Measurements from ENCODE around the gene HM13.
"Not testable (repeated sequence)": the region's sequence is repeated elsewhere in the genome, so short reads cannot be mapped to it uniquely, and the experiment has no call there.

The HM13 gene

GRCh38 chr20:31574986-31575385, 60.7 kb downstream of the HM13 start:
- H3K9ac ChIP-seq (ENCODE audit: low read length); H3K9me3 ChIP-seq (ENCODE audit: control insufficient read depth, low read length); H3K27me3 ChIP-seq (ENCODE audit: control insufficient read depth, insufficient read depth, low read length); H3K4me3 ChIP-seq (ENCODE audit: low read length); H3K36me3 ChIP-seq (ENCODE audit: control insufficient read depth, insufficient read depth, low read length): not testable (repeated sequence)
- peaks cover 34% of the 10 kb centered on the region for H3K4me1 ChIP-seq (ENCODE audit: control insufficient read depth, insufficient read depth, low read length)

DNA sequence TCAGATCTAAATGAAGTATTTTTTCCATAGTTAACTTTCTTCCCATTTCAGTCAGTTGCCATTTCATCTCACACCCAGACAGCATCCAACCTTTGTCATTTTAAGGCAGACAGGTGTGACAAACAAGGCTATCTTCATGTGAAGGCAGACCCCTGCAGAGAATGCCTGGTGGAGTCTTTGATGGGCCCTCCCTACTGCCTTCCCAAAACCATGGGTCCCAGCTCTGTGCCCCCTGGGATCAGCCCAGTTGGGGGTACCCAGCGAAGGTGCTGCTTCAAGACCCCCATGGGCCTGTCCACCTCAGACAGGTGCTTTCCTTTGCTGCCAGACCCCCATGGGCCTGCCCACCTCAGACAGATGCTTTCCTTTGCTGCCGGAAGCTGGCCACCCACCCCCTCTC, 62.5 kb downstream of the HM13 start:
- no peaks in the 10 kb centered on the region for H3K36me3 ChIP-seq (ENCODE audit: control insufficient read depth, insufficient read depth, low read length)
- H3K9me3 ChIP-seq (ENCODE audit: control insufficient read depth, low read length): no peaks in the 10 kb centered on the region
- no peaks in the 10 kb centered on the region for H3K27me3 ChIP-seq (ENCODE audit: control insufficient read depth, insufficient read depth, low read length)
- H3K4me3 ChIP-seq (ENCODE audit: low read length): no peak overlapping the region
- H3K4me1 ChIP-seq (ENCODE audit: control insufficient read depth, insufficient read depth, low read length): peaks cover 23% of the 10 kb centered on the region
- no peak overlapping the region for H3K9ac ChIP-seq (ENCODE audit: low read length)

GRCh38 chr20:31577194-31577593, 63.0 kb downstream of the HM13 start:
- Histone ChIP-seq H3K4me1 (ENCODE audit: control insufficient read depth, insufficient read depth, low read length) (peaks cover 20% of the 10 kb centered on the region), H3K27me3 (ENCODE audit: control insufficient read depth, insufficient read depth, low read length) (no peaks in the 10 kb centered on the region), H3K9me3 (ENCODE audit: control insufficient read depth, low read length) (no peaks in the 10 kb centered on the region), H3K9ac (ENCODE audit: low read length) (no peak overlapping the region), H3K36me3 (ENCODE audit: control insufficient read depth, insufficient read depth, low read length) (no peaks in the 10 kb centered on the region), H3K4me3 (ENCODE audit: low read length) (no peak overlapping the region)

DNA sequence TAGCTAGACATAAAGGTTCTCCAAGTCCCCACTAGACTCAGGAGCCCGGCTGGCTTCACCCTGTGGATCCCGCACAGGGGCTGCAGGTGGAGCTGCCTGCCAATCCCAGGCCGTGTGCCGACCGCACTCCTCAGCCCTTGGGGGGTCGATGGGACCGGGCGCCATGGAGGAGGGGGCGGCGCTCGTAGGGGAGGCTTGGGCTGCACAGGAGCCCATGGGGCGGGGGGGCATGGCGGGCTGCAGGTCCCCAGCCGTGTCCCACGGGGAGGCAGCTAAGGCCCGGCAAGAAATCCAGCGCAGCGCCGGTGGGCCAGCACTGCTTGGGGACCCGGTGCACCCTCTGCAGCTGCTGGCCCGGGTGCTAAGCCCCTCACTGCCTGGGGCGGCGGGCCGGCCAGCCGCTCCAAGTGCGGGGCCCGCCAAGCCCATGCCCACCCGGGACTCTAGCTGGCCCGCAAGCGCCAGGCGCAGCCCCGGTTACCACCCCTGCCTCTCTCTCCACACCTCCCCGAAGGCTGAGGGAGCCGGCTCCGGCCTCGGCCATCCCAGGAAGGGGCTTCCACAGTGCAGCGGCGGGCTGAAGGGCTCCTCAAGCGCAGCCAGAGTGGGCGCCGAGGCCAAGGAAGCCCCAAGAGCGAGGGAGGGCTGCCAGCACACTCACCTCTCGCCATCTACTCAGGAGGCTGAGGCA, 64.4 kb downstream of the HM13 start:
- Histone ChIP-seq H3K4me3 (ENCODE audit: low read length) (no peak overlapping the region), H3K9ac (ENCODE audit: low read length) (no peak overlapping the region), H3K9me3 (ENCODE audit: control insufficient read depth, low read length) (no peaks in the 10 kb centered on the region), H3K27me3 (ENCODE audit: control insufficient read depth, insufficient read depth, low read length) (no peaks in the 10 kb centered on the region), H3K4me1 (ENCODE audit: control insufficient read depth, insufficient read depth, low read length) (peaks cover 11% of the 10 kb centered on the region), H3K36me3 (ENCODE audit: control insufficient read depth, insufficient read depth, low read length) (no peaks in the 10 kb centered on the region)

GRCh38 chr20:31579245-31579644, 65.0 kb downstream of the HM13 start:
- Histone ChIP-seq H3K9ac (ENCODE audit: low read length) (no peak overlapping the region), H3K4me1 (ENCODE audit: control insufficient read depth, insufficient read depth, low read length) (peaks cover 5% of the 10 kb centered on the region), H3K36me3 (ENCODE audit: control insufficient read depth, insufficient read depth, low read length) (no peaks in the 10 kb centered on the region), H3K9me3 (ENCODE audit: control insufficient read depth, low read length) (no peaks in the 10 kb centered on the region), H3K27me3 (ENCODE audit: control insufficient read depth, insufficient read depth, low read length) (no peaks in the 10 kb centered on the region), H3K4me3 (ENCODE audit: low read length) (no peak overlapping the region)

DNA sequence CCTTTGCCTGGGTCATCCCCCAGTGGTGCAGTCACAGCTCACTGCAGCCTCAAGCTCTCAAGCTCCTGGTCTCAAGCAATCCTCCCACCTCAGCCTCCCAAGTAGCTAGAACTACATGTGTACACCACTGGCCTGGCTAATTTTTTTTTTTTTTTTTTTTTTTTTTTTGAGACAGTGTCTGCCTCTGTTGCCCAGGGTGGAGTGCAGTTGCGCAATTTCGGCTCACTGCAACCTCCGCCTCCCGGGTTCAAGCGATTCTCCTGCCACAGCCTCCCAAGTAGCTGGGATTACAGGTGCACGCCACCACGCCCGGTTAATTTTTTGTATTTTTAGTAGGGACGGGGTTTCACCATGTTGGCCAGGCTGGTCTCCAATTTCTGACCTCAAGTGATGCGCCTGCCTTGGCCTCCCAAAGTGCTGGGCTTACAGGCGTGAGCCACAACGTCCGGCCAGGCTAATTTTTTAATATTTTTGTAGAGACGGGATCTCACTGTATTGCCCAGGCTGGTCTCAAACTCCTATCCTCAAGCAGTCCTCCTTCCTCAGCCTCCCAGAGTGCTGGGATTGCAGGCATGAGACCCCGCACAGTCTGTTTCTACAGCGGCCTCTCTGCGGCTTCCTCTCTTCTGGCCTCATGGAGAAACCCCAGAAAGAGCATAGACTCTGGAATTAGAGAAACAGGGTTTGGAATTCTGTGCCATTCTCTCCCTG, 65.9 kb downstream of the HM13 start:
- not testable (repeated sequence) for H3K9ac ChIP-seq (ENCODE audit: low read length); H3K27me3 ChIP-seq (ENCODE audit: control insufficient read depth, insufficient read depth, low read length); H3K4me1 ChIP-seq (ENCODE audit: control insufficient read depth, insufficient read depth, low read length); H3K4me3 ChIP-seq (ENCODE audit: low read length); H3K36me3 ChIP-seq (ENCODE audit: control insufficient read depth, insufficient read depth, low read length); H3K9me3 ChIP-seq (ENCODE audit: control insufficient read depth, low read length)

GRCh38 chr20:31580706-31581105, 66.5 kb downstream of the HM13 start:
- H3K4me3 ChIP-seq (ENCODE audit: low read length): no peak overlapping the region

DNA sequence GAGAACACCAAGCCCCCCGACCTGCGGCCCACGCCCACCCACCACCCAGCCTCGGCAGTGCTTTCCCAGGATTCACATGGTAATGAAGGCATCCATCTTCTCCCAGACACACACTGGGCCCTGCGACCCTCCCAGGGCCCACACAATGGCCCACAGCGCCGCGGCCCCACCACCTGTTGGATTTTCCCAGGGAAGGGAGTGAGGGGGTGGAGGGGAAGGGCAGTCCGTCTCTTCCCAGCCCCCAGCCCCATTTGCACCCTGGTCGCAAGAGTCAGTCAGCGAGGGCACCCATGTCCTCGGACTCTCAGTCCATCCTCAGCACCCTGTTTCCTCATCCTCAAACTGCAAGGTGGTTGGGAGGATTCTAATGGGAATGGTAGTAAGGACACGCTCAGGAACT, 67.1 kb downstream of the HM13 start:
- Histone ChIP-seq H3K4me3 (ENCODE audit: low read length) (no peak overlapping the region), H3K4me1 (ENCODE audit: control insufficient read depth, insufficient read depth, low read length) (peaks cover 4% of the 10 kb centered on the region), H3K9me3 (ENCODE audit: control insufficient read depth, low read length) (no peaks in the 10 kb centered on the region), H3K27me3 (ENCODE audit: control insufficient read depth, insufficient read depth, low read length) (no peaks in the 10 kb centered on the region), H3K36me3 (ENCODE audit: control insufficient read depth, insufficient read depth, low read length) (no peaks in the 10 kb centered on the region), H3K9ac (ENCODE audit: low read length) (no peak overlapping the region)

More at GRCh38 chr20:31580706-31581105, 66.5 kb downstream of the HM13 start:
- Histone ChIP-seq H3K36me3 (ENCODE audit: control insufficient read depth, insufficient read depth, low read length) (no peaks in the 10 kb centered on the region), H3K27me3 (ENCODE audit: control insufficient read depth, insufficient read depth, low read length) (no peaks in the 10 kb centered on the region), H3K9me3 (ENCODE audit: control insufficient read depth, low read length) (no peaks in the 10 kb centered on the region), H3K4me1 (ENCODE audit: control insufficient read depth, insufficient read depth, low read length) (peaks cover 4% of the 10 kb centered on the region), H3K9ac (ENCODE audit: low read length) (no peak overlapping the region)

DNA sequence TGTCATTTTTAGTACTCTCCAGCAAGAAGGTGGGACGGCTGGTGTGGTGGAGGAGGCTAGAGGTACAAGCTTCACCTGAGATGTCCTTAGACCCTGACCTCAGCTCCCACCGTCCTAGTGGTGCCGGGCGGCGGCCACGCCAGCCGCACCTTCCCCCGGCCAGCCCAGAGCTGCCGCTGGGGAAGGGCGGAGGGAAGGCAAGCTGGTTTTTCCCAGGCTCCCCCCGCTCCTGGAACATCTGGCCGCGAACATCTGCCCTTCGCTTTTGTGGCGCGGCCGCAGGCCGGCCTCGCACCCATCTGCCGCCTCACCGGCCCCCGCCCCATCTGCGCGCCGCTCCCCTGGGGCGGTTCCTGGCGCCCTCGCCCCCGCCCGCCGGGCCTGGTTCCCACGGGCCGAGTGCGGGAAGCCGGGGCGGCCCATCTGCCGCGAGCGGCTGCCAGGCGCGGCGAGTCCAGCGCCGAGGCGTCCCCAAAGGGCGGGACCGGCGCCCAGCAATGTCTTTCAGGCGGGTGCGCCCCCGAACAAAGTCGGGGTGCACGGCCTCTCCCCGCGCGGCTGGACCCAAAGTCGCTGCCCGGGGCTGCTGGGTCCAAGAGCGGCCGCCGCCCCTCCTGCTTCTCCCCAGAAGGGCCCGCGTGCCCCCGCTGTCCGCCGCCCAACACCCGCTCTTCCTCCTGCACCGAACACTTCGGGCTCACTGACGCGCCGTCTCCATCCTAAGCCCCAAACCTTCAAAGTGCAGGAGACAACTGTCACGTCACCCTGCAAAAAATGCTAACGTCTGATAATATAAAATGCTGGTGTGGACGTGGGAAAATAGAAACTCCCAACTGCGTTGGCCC, 73.5 kb downstream of the HM13 start:
- H3K36me3 ChIP-seq (ENCODE audit: control insufficient read depth, insufficient read depth, low read length): no peaks in the 10 kb centered on the region
- H3K27me3 ChIP-seq (ENCODE audit: control insufficient read depth, insufficient read depth, low read length): no peaks in the 10 kb centered on the region
- peak overlapping the region; percentile 61 for H3K9ac ChIP-seq (ENCODE audit: low read length)
- no peak overlapping the region for H3K4me3 ChIP-seq (ENCODE audit: low read length)
- H3K4me1 ChIP-seq (ENCODE audit: control insufficient read depth, insufficient read depth, low read length): peaks cover 3% of the 10 kb centered on the region
- H3K9me3 ChIP-seq (ENCODE audit: control insufficient read depth, low read length): no peaks in the 10 kb centered on the region

GRCh38 chr20:31590717-31591225, 76.5 kb downstream of the HM13 start:
- Histone ChIP-seq H3K4me1 (ENCODE audit: control insufficient read depth, insufficient read depth, low read length) (peaks cover 30% of the 10 kb centered on the region), H3K27me3 (ENCODE audit: control insufficient read depth, insufficient read depth, low read length) (no peaks in the 10 kb centered on the region), H3K36me3 (ENCODE audit: control insufficient read depth, insufficient read depth, low read length) (no peaks in the 10 kb centered on the region), H3K9ac (ENCODE audit: low read length) (no peak overlapping the region), H3K9me3 (ENCODE audit: control insufficient read depth, low read length) (no peaks in the 10 kb centered on the region), H3K4me3 (ENCODE audit: low read length) (no peak overlapping the region)

- peaks cover 51% of the 10 kb centered on the region for H3K4me1 ChIP-seq (ENCODE audit: control insufficient read depth, insufficient read depth, low read length)
These were observed 79.2 kb downstream of the HM13 start for GRCh38 chr20:31593221-31594001.

More at GRCh38 chr20:31593221-31594001, 79.2 kb downstream of the HM13 start:
- Histone ChIP-seq H3K9me3 (ENCODE audit: control insufficient read depth, low read length) (no peaks in the 10 kb centered on the region), H3K27me3 (ENCODE audit: control insufficient read depth, insufficient read depth, low read length) (no peaks in the 10 kb centered on the region), H3K4me3 (ENCODE audit: low read length) (peak overlapping the region; percentile 3), H3K36me3 (ENCODE audit: control insufficient read depth, insufficient read depth, low read length) (no peaks in the 10 kb centered on the region), H3K9ac (ENCODE audit: low read length) (peak overlapping the region; percentile 42)
